ENCODE data around the gene CACNG5. TPM values are rescaled to one million over a fixed set of nuclear protein-coding genes. Genes with fewer than 3 reads are reported as not detected.

The CACNG5 gene
- total RNA-seq, 5 donors from 2014 or later (not counting 1 experiment from before 2014, with no cell fraction given), result not detected

DNA sequence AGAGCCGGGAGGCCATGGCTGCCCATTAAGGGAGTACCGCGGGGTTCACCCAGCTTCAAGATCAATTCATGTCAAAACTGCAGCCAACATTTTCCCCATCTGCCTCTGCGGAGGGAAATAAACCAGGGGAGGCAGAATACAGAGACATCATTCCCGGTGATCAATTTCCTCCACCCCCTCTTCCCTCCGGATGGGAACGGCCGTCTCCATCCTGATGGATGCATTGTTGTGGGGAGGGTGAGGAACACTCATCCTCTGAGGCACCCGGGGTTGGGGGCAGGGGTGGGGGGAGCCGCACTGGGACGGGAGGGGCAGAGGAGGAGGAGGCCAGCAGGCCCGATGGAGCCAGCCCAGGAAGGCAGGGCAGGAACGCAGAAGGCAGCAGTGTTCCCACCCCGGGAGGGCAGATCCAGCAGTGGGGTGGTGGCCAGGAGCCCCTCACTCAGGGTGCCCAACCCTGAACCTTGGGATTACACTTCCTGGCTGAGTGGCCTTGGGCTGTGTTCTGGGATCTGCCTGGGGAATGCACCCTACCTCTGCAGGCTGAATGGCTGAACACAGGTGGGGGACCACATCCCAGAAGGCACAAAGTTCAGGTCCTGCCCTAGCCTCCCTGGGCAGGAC, 14.2 kb downstream of the CACNG5 start:
- H3K36me3 ChIP-seq (ENCODE audit: control insufficient read depth in 2 of 2, extremely low read depth in 1 of 2, insufficient read depth in 1 of 2, low read length in 1 of 2), result no peaks in the 10 kb centered on the region
- ChIA-PET POLR2A (no interaction called here), CTCF (no interaction called here)
- H3K4me1 ChIP-seq (ENCODE audit: control insufficient read depth in 1 of 2, extremely low read depth in 1 of 2, insufficient read depth in 2 of 2, low read length in 2 of 2), result no peaks in the 10 kb centered on the region
- peaks cover 15 to 17% of the 10 kb centered on the region in 2 donors for H3K27me3 Mint-ChIP-seq
- H3K27me3 ChIP-seq (replicated peaks in 1 of 2; ENCODE audit: control insufficient read depth in 2 of 2, extremely low read depth in 1 of 2, insufficient read depth in 2 of 2, low read length in 1 of 2), result peaks cover 0 to 18% of the 10 kb centered on the region in 2 experiments
- H3K9me3 Mint-ChIP-seq, result peaks cover 6 to 8% (median 7%) of the 10 kb centered on the region in 3 donors
- no peak overlapping the region for H3K27ac Mint-ChIP-seq
- WGBS (ENCODE audit: insufficient coverage), result 87% methylated on average over 8 of the region's 14 CpGs
- no peaks in the 10 kb centered on the region for H3K4me1 Mint-ChIP-seq
- H3K9me3 ChIP-seq, result no peaks in the 10 kb centered on the region
- no peak overlapping the region for H3K4me3 ChIP-seq (ENCODE audit: control insufficient read depth in 1 of 2, extremely low read depth in 1 of 2, low read length in 1 of 2)
- DNase-seq (no peak), ATAC-seq (replicated peaks in 1 of 4) (no peak)
- no peak overlapping the region for H3K27ac ChIP-seq (ENCODE audit: low read length)
- H3K4me3 Mint-ChIP-seq, result no peak overlapping the region
- no peaks in the 10 kb centered on the region for H3K36me3 Mint-ChIP-seq

DNA sequence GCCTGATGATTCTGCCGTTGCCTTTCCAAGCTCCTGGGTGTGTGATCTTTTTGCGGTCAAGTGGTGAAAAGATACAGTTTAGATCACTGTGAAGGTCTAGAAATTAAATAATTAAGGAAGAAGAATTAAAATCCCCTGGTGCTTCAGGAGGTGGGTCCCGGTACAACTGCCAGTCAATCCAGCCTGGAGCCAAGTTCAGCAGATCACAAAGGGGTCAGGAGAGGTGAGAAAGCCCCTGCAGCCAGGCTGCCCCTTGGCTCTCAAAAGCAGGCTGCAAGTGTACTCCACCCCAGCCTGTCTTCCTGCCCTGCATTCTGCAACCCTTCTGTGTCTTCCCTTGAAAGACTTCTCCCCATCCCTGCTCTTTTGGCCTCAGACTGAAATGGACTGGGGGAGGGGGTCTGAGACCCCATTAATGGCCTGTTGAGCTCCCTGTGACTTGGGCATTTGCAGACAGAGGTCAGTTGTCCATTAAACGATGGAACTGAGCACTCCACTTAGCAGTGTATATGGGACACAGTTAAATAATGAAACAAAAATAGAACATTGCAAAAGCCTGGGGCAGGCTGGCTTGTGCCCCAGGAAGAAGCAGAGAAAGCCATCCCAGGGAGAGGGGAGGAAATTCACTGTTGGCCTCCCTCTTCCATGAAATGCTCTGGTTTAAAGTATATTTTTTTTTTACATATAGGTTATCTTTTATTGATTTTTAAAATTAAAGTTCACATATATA, 15.1 kb downstream of the CACNG5 start:
- ChIA-PET POLR2A (no interaction called here), CTCF (no interaction called here)
- Histone ChIP-seq H3K4me1 (ENCODE audit: control insufficient read depth in 1 of 2, extremely low read depth in 1 of 2, insufficient read depth in 2 of 2, low read length in 2 of 2) (no peaks in the 10 kb centered on the region), H3K27ac (ENCODE audit: low read length) (no peak overlapping the region), H3K27me3 (replicated peaks in 1 of 2; ENCODE audit: control insufficient read depth in 2 of 2, extremely low read depth in 1 of 2, insufficient read depth in 2 of 2, low read length in 1 of 2) (peaks cover 0 to 18% of the 10 kb centered on the region in 2 experiments), H3K9me3 (no peaks in the 10 kb centered on the region), H3K4me3 (ENCODE audit: control insufficient read depth in 1 of 2, extremely low read depth in 1 of 2, low read length in 1 of 2) (no peak overlapping the region), H3K36me3 (ENCODE audit: control insufficient read depth in 2 of 2, extremely low read depth in 1 of 2, insufficient read depth in 1 of 2, low read length in 1 of 2) (no peaks in the 10 kb centered on the region)
- Mint-ChIP-seq H3K4me3 (no peak overlapping the region), H3K27ac (no peak overlapping the region), H3K36me3 (no peaks in the 10 kb centered on the region), H3K9me3 (peaks cover 6 to 8% (median 7%) of the 10 kb centered on the region in 3 donors), H3K4me1 (no peaks in the 10 kb centered on the region), H3K27me3 (peaks cover 14 to 15% of the 10 kb centered on the region in 2 donors)
- WGBS (ENCODE audit: insufficient coverage), result 71% methylated on average over 2 of the region's 4 CpGs
- no peak for ATAC-seq (replicated peaks in 1 of 4)
- DNase-seq, result no peak

DNA sequence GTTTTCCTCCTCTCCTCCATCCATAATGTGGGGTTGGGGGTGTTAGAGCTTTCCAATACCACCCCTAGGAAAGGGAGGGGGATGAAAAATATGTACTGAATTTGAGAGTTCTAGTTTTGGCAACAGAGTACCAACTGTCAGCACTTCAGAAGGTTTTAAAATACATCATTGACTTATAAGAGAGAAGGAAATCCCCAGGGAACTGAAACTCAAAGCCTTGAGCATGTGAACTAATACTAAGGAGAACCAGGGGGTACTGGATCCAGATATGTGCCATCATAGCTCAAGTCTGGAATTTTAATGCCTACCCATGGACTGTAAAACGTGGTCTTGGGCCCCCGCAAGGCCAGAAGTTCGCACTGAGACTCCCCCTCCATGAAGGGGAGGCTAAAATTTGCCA, 15.8 kb downstream of the CACNG5 start:
- peaks cover 0 to 18% of the 10 kb centered on the region in 2 experiments for H3K27me3 ChIP-seq (replicated peaks in 1 of 2; ENCODE audit: control insufficient read depth in 2 of 2, extremely low read depth in 1 of 2, insufficient read depth in 2 of 2, low read length in 1 of 2)
- 75% methylated on average over 2 of the region's 3 CpGs for WGBS (ENCODE audit: insufficient coverage)
- H3K9me3 ChIP-seq, result no peaks in the 10 kb centered on the region
- H3K27ac ChIP-seq (ENCODE audit: low read length), result no peak overlapping the region
- ATAC-seq (replicated peaks in 1 of 4) (no peak), DNase-seq (no peak)
- H3K4me3 ChIP-seq (ENCODE audit: control insufficient read depth in 1 of 2, extremely low read depth in 1 of 2, low read length in 1 of 2), result no peak overlapping the region
- ChIA-PET POLR2A (no interaction called here), CTCF (no interaction called here)
- Mint-ChIP-seq H3K36me3 (no peaks in the 10 kb centered on the region), H3K4me1 (no peaks in the 10 kb centered on the region), H3K4me3 (no peak overlapping the region), H3K9me3 (peaks cover 6 to 8% (median 7%) of the 10 kb centered on the region in 3 donors), H3K27ac (no peak overlapping the region), H3K27me3 (peaks cover 11 to 13% of the 10 kb centered on the region in 2 donors)
- no peaks in the 10 kb centered on the region for H3K36me3 ChIP-seq (ENCODE audit: control insufficient read depth in 2 of 2, extremely low read depth in 1 of 2, insufficient read depth in 1 of 2, low read length in 1 of 2)
- H3K4me1 ChIP-seq (ENCODE audit: control insufficient read depth in 1 of 2, extremely low read depth in 1 of 2, insufficient read depth in 2 of 2, low read length in 2 of 2), result no peaks in the 10 kb centered on the region

DNA sequence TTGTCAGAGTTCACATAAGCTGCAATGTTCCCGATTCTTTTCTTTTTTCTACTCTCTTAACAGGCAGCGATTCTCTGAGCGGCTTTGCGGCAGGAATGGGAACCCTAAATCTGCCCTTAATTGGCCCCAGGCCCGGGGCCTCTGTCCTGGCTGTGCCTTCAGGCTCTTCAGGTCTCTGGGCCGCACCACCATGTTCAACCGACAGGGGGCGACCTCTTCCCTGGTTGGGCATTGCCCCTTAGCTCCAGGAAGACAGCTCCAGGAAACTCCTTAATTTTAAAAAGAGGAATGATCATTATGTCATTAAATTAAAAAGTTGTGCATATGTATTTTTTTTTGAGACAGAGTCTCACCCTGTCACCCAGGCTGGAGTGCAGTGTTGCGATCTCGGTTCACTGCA, 20.3 kb downstream of the CACNG5 start:
- Histone ChIP-seq H3K4me1 (ENCODE audit: control insufficient read depth in 1 of 2, extremely low read depth in 1 of 2, insufficient read depth in 2 of 2, low read length in 2 of 2) (no peaks in the 10 kb centered on the region), H3K27ac (ENCODE audit: low read length) (no peak overlapping the region), H3K4me3 (ENCODE audit: control insufficient read depth in 1 of 2, extremely low read depth in 1 of 2, low read length in 1 of 2) (no peak overlapping the region), H3K36me3 (ENCODE audit: control insufficient read depth in 2 of 2, extremely low read depth in 1 of 2, insufficient read depth in 1 of 2, low read length in 1 of 2) (no peaks in the 10 kb centered on the region), H3K9me3 (no peaks in the 10 kb centered on the region), H3K27me3 (replicated peaks in 1 of 2; ENCODE audit: control insufficient read depth in 2 of 2, extremely low read depth in 1 of 2, insufficient read depth in 2 of 2, low read length in 1 of 2) (peaks cover 0 to 9% of the 10 kb centered on the region in 2 experiments)
- DNase-seq, result peak in 11 of 35 experiments; percentile 2 to 32 (median 9)
- ATAC-seq (replicated peaks in 1 of 4), result no peak
- Mint-ChIP-seq H3K27me3 (peaks cover 0 to 6% of the 10 kb centered on the region in 2 donors), H3K4me3 (no peak overlapping the region), H3K4me1 (peaks cover 0 to 2% (median under 1%) of the 10 kb centered on the region in 3 donors), H3K9me3 (no peaks in the 10 kb centered on the region), H3K27ac (no peak overlapping the region), H3K36me3 (no peaks in the 10 kb centered on the region)
- CTCF ChIA-PET, result no interaction called here
- POLR2A ChIA-PET, result interaction anchor here in 1 of 2 donors (0.8 kb wide), 1 partner anchor 31 kb away, joined by 3 read pairs; no protein-coding TSS in a partner anchor
- WGBS (ENCODE audit: insufficient coverage), result 87% methylated on average over 7 of the region's 10 CpGs

DNA sequence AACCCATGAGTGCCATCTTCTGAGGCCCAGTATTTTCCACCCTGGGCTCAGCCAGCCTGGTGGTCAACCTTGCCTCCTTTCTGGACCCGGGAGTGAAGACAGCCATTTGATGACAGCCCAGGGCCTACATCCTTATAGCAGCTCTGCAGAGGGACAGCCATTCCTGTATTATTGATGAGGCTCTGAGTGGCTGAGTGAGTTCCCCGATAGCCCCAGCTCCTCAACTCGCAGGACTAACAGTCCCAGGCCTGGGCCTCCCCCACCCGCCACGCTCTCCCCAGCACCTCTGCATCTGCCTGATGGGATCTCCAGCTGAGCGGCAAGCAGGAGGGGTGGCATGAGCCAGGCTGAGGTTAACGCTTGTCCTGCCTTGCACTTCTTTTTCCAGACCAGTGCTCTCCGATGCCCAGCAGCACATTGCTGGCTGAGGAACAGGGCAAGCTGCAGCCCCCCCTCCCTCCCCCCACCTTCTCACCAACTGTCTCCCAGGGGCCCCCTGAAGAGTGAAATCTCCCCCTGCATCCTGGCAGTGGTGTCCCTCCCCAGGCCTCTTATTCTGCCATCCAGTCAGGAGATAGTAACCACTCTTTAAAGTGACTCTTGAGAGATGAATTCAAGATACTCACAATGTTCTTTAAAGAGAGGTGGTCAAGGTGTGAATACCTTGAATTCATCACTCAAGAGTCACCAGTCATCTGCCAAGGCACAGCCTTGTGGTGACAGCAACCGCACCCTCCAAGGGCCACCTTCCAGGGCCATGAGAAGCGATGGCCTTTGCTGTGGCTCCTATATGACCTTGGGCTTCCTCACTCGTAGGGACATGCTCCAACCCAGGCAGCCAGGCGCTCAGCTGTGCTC, 23.5 kb downstream of the CACNG5 start:
- 89% methylated on average over 9 of the region's 12 CpGs for WGBS (ENCODE audit: insufficient coverage)
- Mint-ChIP-seq H3K36me3 (no peaks in the 10 kb centered on the region), H3K27me3 (peaks cover 1 to 11% of the 10 kb centered on the region in 2 donors), H3K9me3 (peaks cover 0 to under 1% (median 0%) of the 10 kb centered on the region in 3 donors), H3K27ac (no peak overlapping the region), H3K4me1 (peaks cover 0 to 5% (median 2%) of the 10 kb centered on the region in 3 donors), H3K4me3 (no peak overlapping the region)
- CTCF ChIA-PET, result no interaction called here
- Histone ChIP-seq H3K4me3 (ENCODE audit: control insufficient read depth in 1 of 2, extremely low read depth in 1 of 2, low read length in 1 of 2) (no peak overlapping the region), H3K4me1 (ENCODE audit: control insufficient read depth in 1 of 2, extremely low read depth in 1 of 2, insufficient read depth in 2 of 2, low read length in 2 of 2) (no peaks in the 10 kb centered on the region), H3K27ac (ENCODE audit: low read length) (no peak overlapping the region), H3K27me3 (replicated peaks in 1 of 2; ENCODE audit: control insufficient read depth in 2 of 2, extremely low read depth in 1 of 2, insufficient read depth in 2 of 2, low read length in 1 of 2) (peaks cover 0 to 9% of the 10 kb centered on the region in 2 experiments), H3K36me3 (ENCODE audit: control insufficient read depth in 2 of 2, extremely low read depth in 1 of 2, insufficient read depth in 1 of 2, low read length in 1 of 2) (no peaks in the 10 kb centered on the region), H3K9me3 (no peaks in the 10 kb centered on the region)
- POLR2A ChIA-PET, result no interaction called here
- DNase-seq (no peak), ATAC-seq (replicated peaks in 1 of 4) (no peak)

DNA sequence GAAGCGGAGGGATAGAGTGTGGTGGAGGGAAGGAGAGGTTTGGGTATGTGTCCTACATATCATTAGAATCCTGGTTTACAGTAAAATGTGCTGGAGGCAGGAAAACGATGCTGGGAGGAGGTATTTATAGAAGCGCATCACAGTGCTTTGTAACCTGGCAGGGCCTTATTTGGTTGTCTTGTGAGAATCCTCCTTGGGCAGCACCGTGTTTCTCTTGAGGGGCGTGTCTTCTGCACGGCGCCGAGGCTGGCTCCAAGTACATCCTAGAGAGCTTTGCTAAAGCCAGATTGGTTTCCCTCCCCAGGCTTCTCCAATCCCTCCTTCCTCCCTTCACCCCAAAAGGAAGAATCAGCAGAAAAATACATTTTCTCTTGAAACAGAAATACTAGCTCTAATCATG, 24.4 kb downstream of the CACNG5 start:
- H3K27me3 Mint-ChIP-seq, result peaks cover 5 to 14% of the 10 kb centered on the region in 2 donors
- 50% methylated on average over 1 of the region's 8 CpGs for WGBS (ENCODE audit: insufficient coverage)
- ATAC-seq (replicated peaks in 1 of 4), result no peak
- Histone ChIP-seq H3K27me3 (replicated peaks in 1 of 2; ENCODE audit: control insufficient read depth in 2 of 2, extremely low read depth in 1 of 2, insufficient read depth in 2 of 2, low read length in 1 of 2) (peaks cover 0 to 9% of the 10 kb centered on the region in 2 experiments), H3K9me3 (peaks cover 3% of the 10 kb centered on the region), H3K4me1 (ENCODE audit: control insufficient read depth in 1 of 2, extremely low read depth in 1 of 2, insufficient read depth in 2 of 2, low read length in 2 of 2) (no peaks in the 10 kb centered on the region), H3K27ac (ENCODE audit: low read length) (no peak overlapping the region), H3K4me3 (ENCODE audit: control insufficient read depth in 1 of 2, extremely low read depth in 1 of 2, low read length in 1 of 2) (no peak overlapping the region), H3K36me3 (ENCODE audit: control insufficient read depth in 2 of 2, extremely low read depth in 1 of 2, insufficient read depth in 1 of 2, low read length in 1 of 2) (no peaks in the 10 kb centered on the region)
- H3K4me1 Mint-ChIP-seq, result peaks cover 0 to 5% (median 2%) of the 10 kb centered on the region in 3 donors
- peaks cover under 1 to 7% (median 5%) of the 10 kb centered on the region in 3 donors for H3K9me3 Mint-ChIP-seq
- no peaks in the 10 kb centered on the region for H3K36me3 Mint-ChIP-seq
- no peak overlapping the region for H3K27ac Mint-ChIP-seq
- no peak for DNase-seq
- no peak overlapping the region for H3K4me3 Mint-ChIP-seq
- CTCF ChIA-PET, result no interaction called here
- POLR2A ChIA-PET, result no interaction called here
